ENCODE data around the gene HLA-DPB1.

Gene HLA-DPB1

DNA sequence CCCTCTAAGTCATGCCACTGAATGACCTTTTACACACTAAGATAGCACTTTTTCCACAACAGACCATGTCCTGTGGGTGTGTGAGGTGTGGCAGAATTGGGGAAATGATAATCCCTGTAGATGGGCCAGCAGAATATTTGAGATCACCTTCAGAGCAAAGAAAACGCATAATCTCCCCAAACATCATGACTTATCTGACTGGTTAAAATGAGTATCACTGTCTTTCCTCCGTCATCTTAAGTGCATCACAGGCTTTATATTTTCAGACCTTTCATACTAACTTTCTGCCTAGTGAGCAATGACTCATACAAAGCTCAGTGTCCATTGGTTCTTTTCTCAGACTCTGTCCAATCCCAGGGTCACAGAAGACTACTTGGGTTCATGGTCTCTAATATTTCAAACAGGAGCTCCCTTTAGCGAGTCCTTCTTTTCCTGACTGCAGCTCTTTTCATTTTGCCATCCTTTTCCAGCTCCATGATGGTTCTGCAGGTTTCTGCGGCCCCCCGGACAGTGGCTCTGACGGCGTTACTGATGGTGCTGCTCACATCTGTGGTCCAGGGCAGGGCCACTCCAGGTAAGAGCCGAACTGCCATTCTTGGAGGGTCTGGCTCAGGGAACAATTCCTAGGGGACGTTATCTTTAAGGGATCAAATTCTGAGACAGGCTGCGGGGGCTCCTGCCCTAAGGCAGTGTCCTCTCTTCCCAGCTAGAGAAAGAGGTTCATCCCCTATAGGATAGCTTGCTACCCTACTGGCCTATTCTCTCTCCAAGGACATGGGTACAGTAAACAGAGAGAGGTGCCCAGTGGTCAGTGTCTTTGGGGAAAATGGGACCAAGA lies at the start of gene HLA-DPB1:
Gene HLA-DPB1, plus strand, starts transcription at position 423 of the 838 bp plus-strand sequence. Its CDS starts 52 bp downstream, at position 475.
- no peak for TF ChIP-seq ZNF274 (IDR thresholded peaks at IDR 0.05; ENCODE audit: low read depth, low read length)
- H3K4me3 ChIP-seq (ENCODE audit: low read length), result peak within 1 kb of the TSS; percentile 98

GRCh38 chr6:33028220-33028849 lies 47.5 kb upstream of the HLA-DPB1 start:
- H3K4me3 ChIP-seq (ENCODE audit: low read length), result no peak overlapping the region
- no peak for TF ChIP-seq ZNF274 (IDR thresholded peaks at IDR 0.05; ENCODE audit: low read depth, low read length)

DNA sequence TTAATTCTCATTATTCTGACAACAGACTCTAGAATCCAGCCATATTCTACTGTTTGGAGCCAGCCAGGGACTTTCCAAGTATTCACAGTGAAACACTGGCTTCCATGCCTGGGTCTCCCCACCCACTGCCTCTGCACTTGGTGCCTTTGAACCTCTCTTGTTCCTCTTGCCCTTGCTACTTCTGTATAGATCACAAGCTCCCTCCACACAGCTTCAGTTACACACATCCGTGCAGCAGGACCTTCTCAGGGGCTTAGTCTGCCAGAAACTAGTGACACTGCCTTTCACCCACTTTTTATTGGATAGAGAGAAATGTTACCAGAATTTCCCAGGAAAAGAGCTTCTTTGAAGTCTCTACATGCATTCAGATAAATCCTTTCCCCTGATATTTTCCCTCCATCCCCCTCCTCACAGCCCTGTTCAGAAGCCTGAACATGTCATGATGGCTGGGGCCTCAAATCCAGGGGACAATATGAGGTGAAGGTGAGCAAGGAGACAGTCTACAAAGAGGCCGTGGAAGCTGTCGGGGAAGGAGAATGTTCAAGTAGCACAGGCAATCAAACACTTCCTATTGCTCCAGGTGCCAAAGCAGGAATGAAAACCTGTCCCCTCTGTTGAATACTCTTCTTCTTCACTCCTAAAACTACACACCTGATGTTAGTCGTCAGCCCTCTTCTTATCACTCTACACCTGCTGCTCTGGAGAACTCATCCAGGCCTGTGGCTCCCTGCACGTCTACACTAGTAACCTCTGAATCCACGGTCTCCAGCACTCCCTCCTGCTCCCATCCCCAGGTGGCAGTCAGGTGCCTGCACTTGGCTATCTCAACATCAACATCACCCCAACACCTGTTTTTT lies 46.2 kb upstream of the HLA-DPB1 start:
- H3K4me3 ChIP-seq (ENCODE audit: low read length), result peak overlapping the region; percentile 32; the same call in 1 of the 2 replicates
- TF ChIP-seq ZNF274 (IDR thresholded peaks at IDR 0.05; ENCODE audit: low read depth, low read length), result no peak

DNA sequence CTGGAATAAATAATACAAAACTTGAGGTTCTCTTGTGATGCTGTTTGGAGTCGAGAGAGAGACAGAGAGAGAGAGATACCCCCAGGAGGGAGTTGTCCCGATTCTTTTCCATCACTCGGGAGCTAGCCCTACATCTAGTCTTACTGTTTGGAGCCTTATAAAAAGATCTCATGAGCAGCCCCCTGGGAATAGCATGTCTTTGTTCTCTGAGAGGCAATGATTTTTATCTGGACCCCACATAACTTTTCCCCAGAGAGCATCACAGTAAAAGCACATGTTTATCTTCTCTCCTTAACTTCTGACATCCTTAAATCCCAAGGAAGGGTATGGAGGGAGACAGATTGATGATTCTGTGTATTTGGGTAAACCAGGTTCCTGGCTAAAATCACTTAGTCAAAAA lies 45.5 kb upstream of the HLA-DPB1 start:
- TF ChIP-seq ZNF274 (IDR thresholded peaks at IDR 0.05; ENCODE audit: low read depth, low read length), result no peak
- peak overlapping the region; percentile 32; the same call in 1 of the 2 replicates for H3K4me3 ChIP-seq (ENCODE audit: low read length)

DNA sequence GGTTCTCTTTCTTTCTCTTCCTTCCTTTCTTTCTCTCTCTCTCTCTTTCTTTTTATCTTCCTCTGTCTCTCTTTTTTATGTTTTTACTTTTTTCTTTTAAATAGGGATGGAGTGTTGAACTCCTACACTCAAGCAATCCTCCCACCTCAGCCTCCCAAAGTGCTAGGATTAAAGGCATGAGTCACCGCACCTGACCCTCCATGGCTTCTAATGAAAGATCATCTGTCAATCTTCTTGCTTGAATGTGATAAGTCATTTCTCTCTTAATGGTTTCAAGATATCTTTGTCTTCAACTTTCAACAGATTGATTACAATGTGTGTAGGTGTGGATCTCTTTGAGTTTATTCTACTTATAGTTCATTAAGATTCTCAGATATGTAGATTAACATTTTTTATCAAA lies 41.2 kb upstream of the HLA-DPB1 start:
- no peak for TF ChIP-seq ZNF274 (IDR thresholded peaks at IDR 0.05; ENCODE audit: low read depth, low read length)
- no peak overlapping the region for H3K4me3 ChIP-seq (ENCODE audit: low read length)

- H3K4me3 ChIP-seq (ENCODE audit: low read length), result no peak overlapping the region
- TF ChIP-seq ZNF274 (IDR thresholded peaks at IDR 0.05; ENCODE audit: low read depth, low read length), result no peak
These were observed 39.3 kb upstream of the HLA-DPB1 start for GRCh38 chr6:33036535-33036934.

DNA sequence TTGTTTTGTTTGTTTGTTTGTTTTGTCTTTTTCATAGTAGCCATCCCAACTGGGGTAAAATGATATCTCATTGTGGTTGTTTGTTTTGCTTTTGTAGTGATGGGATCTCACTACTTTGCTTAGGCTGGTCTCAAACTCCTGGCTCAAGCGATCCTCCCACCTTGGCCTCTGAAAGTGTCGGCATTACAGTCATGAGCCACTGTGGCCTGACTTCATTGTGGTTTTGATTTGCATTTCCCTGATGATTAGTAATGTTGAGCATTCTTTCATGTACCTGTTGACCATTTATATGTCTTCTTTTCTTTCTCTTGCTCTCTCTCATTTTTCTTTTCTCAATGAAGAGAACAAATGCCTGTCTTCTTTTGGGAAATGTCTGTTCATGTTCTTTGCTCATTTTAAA lies 35.6 kb upstream of the HLA-DPB1 start:
- TF ChIP-seq ZNF274 (IDR thresholded peaks at IDR 0.05; ENCODE audit: low read depth, low read length), result no peak
- no peak overlapping the region for H3K4me3 ChIP-seq (ENCODE audit: low read length)

- H3K4me3 ChIP-seq (ENCODE audit: low read length), result no peak overlapping the region
- no peak for TF ChIP-seq ZNF274 (IDR thresholded peaks at IDR 0.05; ENCODE audit: low read depth, low read length)
These were observed 26.3 kb upstream of the HLA-DPB1 start for GRCh38 chr6:33049323-33050013.

GRCh38 chr6:33050014-33050810 lies 25.6 kb upstream of the HLA-DPB1 start:
- no peak for TF ChIP-seq ZNF274 (IDR thresholded peaks at IDR 0.05; ENCODE audit: low read depth, low read length)
- no peak overlapping the region for H3K4me3 ChIP-seq (ENCODE audit: low read length)

DNA sequence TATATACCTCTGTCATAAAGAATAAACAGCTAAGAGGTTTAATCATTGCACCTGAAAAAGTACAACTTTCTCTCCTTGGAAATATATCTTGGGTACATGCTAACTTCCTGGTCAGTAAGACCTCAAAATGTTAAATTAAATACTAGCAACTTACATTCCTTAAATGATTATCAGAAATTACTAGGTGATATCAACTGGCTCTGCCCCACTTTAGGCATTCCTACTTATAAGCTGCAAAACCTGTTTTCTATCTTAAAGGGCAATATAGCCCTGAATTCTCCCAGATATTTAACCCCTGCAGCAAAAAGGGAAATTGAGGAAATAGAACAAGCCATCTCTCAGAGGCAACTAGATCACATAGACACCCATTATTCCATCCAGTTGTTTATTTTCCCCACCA lies 23.2 kb upstream of the HLA-DPB1 start:
- no peak overlapping the region for H3K4me3 ChIP-seq (ENCODE audit: low read length)
- no peak for TF ChIP-seq ZNF274 (IDR thresholded peaks at IDR 0.05; ENCODE audit: low read depth, low read length)

GRCh38 chr6:33053230-33053629 lies 22.6 kb upstream of the HLA-DPB1 start:
- H3K4me3 ChIP-seq (ENCODE audit: low read length), result no peak overlapping the region
- TF ChIP-seq ZNF274 (IDR thresholded peaks at IDR 0.05; ENCODE audit: low read depth, low read length), result no peak

DNA sequence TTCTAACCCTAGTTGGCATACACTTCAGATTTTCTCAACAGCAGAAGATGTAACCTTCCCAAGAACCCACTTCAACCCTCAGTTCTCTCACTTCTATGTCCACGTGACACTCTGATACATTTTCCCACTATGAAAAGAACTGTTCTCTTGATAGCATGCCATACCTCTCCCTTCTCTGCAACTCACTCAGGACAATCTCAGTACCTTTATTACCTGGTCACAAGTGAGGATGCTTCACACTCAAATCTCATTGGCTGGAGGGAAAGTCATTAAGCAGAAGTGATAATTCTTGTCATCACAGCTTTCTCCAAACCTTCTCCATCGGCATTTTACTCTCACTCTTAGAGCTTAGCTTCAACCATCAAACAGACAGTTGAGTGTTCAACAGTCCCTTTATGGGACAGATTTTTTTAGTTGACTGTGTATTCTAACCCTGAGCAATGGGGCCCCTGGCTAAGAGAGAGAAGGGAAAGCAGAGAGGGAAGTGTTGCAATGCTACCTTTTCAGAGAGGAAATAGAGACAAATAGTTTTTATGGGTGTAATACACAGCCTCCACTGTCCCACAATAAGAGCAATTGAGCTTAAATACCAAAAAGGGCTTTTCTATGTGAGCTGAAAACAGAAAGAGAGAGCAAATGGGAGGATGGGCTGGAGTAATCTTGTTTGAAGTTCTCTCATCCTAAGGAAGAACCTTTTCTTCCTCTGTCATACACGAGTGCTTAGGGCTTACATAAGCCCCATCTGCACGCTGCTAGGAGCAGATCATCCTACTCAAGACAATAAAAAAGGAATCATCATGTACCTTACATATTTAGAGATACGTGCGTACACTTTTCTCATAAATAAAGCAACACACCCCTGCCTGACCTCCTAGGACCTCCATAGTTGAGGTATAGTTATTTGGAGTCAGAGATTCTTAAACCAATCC lies 18.3 kb upstream of the HLA-DPB1 start:
- H3K4me3 ChIP-seq (ENCODE audit: low read length), result no peak overlapping the region
- no peak for TF ChIP-seq ZNF274 (IDR thresholded peaks at IDR 0.05; ENCODE audit: low read depth, low read length)

Data from GM08714 (cell line).